CD4-positive, alpha-beta memory T cell (primary cell): Measurements from ENCODE around the gene PRR35. TPM values are rescaled to one million over a fixed set of nuclear protein-coding genes. Genes with fewer than 3 reads are reported as not detected.

ENCODE experiments used
- CTCF ChIA-PET: fragments of 350-600 bp; sonication (Branson Sonifier 250); formaldehyde crosslinking; loops from one replicate; lab custom pipeline; 2021; ENCODE audit warnings: inconsistent platforms; ENCODE audit not compliant: partially characterized antibody; lab: Charles Lee
- POLR2A ChIA-PET: fragments of 350-600 bp; sonication (Branson Sonifier 250); formaldehyde crosslinking; loops from one replicate; lab custom pipeline; 2021; ENCODE audit not compliant: partially characterized antibody; lab: Charles Lee
- DNase-seq, 5 donors: peaks; one replicate each; pipeline versions ENCODE4 v3.0.0 to v3.0.0-alpha.2; 2020 to 2022; ENCODE audit warnings: mixed read lengths in 1 of 5
- H3K27ac ChIP-seq: one replicate; pipeline ENCODE4 v1.7.0; 2013; ENCODE audit warnings: low read depth, low read length
- H3K27me3 ChIP-seq: 2 replicates; pipeline ENCODE4 v1.7.0; 2013; ENCODE audit warnings: mild to moderate bottlenecking, low read length, moderate library complexity; ENCODE audit not compliant: insufficient read depth
- H3K36me3 ChIP-seq: 2 replicates; pipeline ENCODE4 v1.7.0; 2013; ENCODE audit warnings: mild to moderate bottlenecking, low read length, moderate library complexity; ENCODE audit not compliant: insufficient read depth
- H3K4me1 ChIP-seq: 2 replicates; pipeline ENCODE4 v1.7.0; 2013; ENCODE audit warnings: mild to moderate bottlenecking, low read length, moderate library complexity; ENCODE audit not compliant: insufficient read depth
- H3K4me3 ChIP-seq, 2 donors: one replicate each; pipeline ENCODE4 v1.7.0; 2013; ENCODE audit warnings: low read length in 2 of 2, mild to moderate bottlenecking in 1 of 2
- H3K9me3 ChIP-seq, 2 donors: one replicate each; pipeline ENCODE4 v1.7.0; 2013; ENCODE audit warnings: low read length in 2 of 2, control low read depth in 1 of 2; ENCODE audit not compliant: control insufficient read depth in 1 of 2
- H3K27ac Mint-ChIP-seq, 7 donors: one replicate each; pipeline ENCODE4 v1.8.0; 2020 to 2021; ENCODE audit warnings: mixed read lengths in 7 of 7, mild to moderate bottlenecking in 6 of 7, inconsistent platforms in 3 of 7, moderate library complexity in 3 of 7
- H3K27me3 Mint-ChIP-seq, 2 donors: one replicate each; pipeline ENCODE4 v1.8.0; 2020 to 2021; ENCODE audit warnings: mixed read lengths in 2 of 2
- H3K36me3 Mint-ChIP-seq, 2 donors: one replicate each; pipeline ENCODE4 v1.8.0; 2020 to 2021; ENCODE audit warnings: mixed read lengths in 2 of 2, inconsistent platforms in 1 of 2, mild to moderate bottlenecking in 1 of 2
- H3K4me1 Mint-ChIP-seq, 4 donors: one replicate each; pipeline ENCODE4 v1.8.0; 2020 to 2021; ENCODE audit warnings: mixed read lengths in 4 of 4, mild to moderate bottlenecking in 1 of 4
- H3K4me3 Mint-ChIP-seq, 8 donors: one replicate each; pipeline ENCODE4 v1.8.0; 2020 to 2021; ENCODE audit warnings: mixed read lengths in 8 of 8, mild to moderate bottlenecking in 7 of 8, moderate library complexity in 6 of 8, inconsistent platforms in 3 of 8
- H3K9me3 Mint-ChIP-seq, 8 donors: one replicate each; pipeline ENCODE4 v1.8.0; 2020 to 2021; ENCODE audit warnings: mixed read lengths in 8 of 8, mild to moderate bottlenecking in 5 of 8, inconsistent platforms in 3 of 8, moderate library complexity in 1 of 8
- intact Hi-C: fragments of 100-400 bp; cut with micrococcal nuclease; formaldehyde crosslinking; loops from one replicate; pipeline ENCODE4 v1.15.1; 2023
- polyA plus RNA-seq, 2 donors: library from polyadenylated mRNA; unstranded; fragments of 300-500 nt; fragmentation: Illumina TruSeq; gene quantifications; one replicate each; pipeline ENCODE4 v1.2.3, GENCODE V29; 2021
- total RNA-seq, 2 experiments: library from RNA; stranded (reverse); gene quantifications; one replicate each; pipeline ENCODE4 v1.2.3, GENCODE V29; 2021

Gene PRR35
- total and polyA plus RNA-seq, 4 experiments from 2014 or later, result not detected

DNA sequence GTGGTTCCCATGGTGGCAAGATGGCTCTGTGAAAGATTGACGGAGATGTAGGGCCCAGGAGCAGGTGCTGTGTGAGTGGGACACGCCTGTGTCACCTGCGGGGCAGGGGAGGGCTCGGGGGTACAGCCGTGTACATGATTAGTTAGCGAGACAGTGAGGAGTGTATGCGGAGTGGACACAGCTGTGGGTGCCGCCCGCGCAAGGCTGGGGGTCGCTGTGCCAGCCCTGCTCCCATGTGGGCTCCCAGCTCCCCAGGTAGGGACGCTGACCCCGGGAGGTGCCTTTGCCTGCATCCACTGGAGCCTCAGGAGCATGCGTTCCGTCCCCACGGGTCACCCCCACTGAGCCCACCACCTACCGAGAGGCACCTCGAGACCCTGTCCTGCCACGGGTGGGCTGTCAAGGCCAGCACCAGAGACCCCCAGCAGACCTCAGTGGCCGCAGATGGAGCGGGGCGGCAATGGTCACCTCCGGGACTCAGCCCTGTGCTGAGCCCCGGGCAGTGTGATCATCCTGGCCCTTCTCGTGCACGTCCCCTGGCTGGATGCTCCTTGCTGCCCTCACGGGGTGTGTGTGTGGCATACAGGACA lies 25.2 kb upstream of the PRR35 start:
- peaks cover 0 to 4% of the 10 kb centered on the region in 2 donors for H3K36me3 Mint-ChIP-seq
- no peak for DNase-seq
- no peaks in the 10 kb centered on the region for H3K27me3 Mint-ChIP-seq
- H3K27ac Mint-ChIP-seq, result no peak overlapping the region
- CTCF ChIA-PET, result no interaction called here
- H3K4me1 ChIP-seq, result peaks cover 10% of the 10 kb centered on the region
- H3K4me3 ChIP-seq, result no peak overlapping the region
- H3K27ac ChIP-seq, result no peak overlapping the region
- no peak overlapping the region for H3K4me3 Mint-ChIP-seq
- H3K9me3 Mint-ChIP-seq, result no peaks in the 10 kb centered on the region
- peaks cover 3 to 11% (median 6%) of the 10 kb centered on the region in 4 donors for H3K4me1 Mint-ChIP-seq
- POLR2A ChIA-PET, result no interaction called here
- no peaks in the 10 kb centered on the region for H3K9me3 ChIP-seq
- intact Hi-C loops, result no loop called here
- peaks cover under 1% of the 10 kb centered on the region for H3K36me3 ChIP-seq
- no peaks in the 10 kb centered on the region for H3K27me3 ChIP-seq

DNA sequence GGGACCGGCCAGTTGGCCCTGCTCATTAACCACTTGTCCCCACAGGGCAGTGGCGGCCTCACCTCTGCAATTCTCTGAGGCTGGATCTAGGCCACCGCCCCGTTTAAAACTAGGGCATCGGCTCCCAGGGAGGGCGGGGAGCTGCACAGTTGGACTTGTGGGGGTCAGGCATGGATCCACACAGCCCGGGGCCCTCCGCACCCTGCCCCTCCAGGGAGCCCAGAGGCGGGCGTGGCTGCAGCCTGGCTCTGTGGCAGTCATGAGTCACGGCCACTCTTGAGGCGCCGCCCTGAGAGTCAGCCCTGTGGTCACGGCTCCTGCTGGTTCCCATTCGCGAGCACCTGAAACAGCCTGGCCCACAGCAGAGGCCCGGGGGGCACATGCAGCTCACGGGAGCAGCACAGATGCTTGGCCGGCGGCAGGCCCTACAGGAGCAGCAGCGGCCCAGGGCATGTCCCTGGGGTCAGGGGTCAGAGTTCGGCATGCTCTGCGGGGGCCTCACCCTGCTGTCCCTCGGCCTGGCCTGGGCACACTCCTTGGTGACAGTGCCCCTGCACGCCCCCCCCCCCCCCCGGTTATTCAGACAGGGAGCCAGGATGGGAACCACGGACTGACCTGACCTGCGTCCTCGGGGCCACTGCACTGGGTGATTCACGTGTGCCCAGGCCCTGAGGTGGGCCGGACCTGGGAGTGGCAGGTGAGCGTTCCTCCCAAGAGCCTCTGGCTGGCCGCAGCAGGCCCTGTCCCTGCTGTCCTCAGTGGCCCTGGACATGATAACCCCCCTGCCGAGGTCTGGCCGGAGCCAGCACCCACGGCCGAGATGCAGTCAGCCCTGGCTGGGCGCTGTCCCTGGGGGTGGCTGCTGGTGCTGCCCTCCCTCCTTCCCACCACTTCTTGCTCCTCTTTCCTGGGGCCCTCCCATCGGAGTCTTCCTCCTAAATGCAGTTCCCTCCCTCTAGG lies 24.5 kb upstream of the PRR35 start:
- H3K36me3 Mint-ChIP-seq, result peaks cover 0 to 4% of the 10 kb centered on the region in 2 donors
- ChIA-PET POLR2A (no interaction called here), CTCF (no interaction called here)
- no peaks in the 10 kb centered on the region for H3K36me3 ChIP-seq
- H3K27ac Mint-ChIP-seq, result no peak overlapping the region
- no peaks in the 10 kb centered on the region for H3K9me3 Mint-ChIP-seq
- H3K4me1 ChIP-seq, result peaks cover 3% of the 10 kb centered on the region
- H3K4me1 Mint-ChIP-seq, result peaks cover 0 to 4% (median under 1%) of the 10 kb centered on the region in 4 donors
- DNase-seq, result no peak
- H3K27me3 Mint-ChIP-seq, result no peaks in the 10 kb centered on the region
- H3K27me3 ChIP-seq, result no peaks in the 10 kb centered on the region
- no peak overlapping the region for H3K4me3 ChIP-seq
- intact Hi-C loops, result no loop called here
- H3K27ac ChIP-seq, result no peak overlapping the region
- H3K4me3 Mint-ChIP-seq, result no peak overlapping the region
- no peaks in the 10 kb centered on the region for H3K9me3 ChIP-seq

- ChIA-PET POLR2A (interaction anchor here (0.5 kb wide), 1 partner anchor 34 kb away, joined by 3 read pairs; no protein-coding TSS in a partner anchor), CTCF (no interaction called here)
- no peak overlapping the region for H3K27ac ChIP-seq
- H3K4me3 Mint-ChIP-seq, result no peak overlapping the region
- H3K9me3 ChIP-seq, result no peaks in the 10 kb centered on the region
- no peaks in the 10 kb centered on the region for H3K9me3 Mint-ChIP-seq
- intact Hi-C loops, result no loop called here
- DNase-seq, result no peak
- no peaks in the 10 kb centered on the region for H3K27me3 ChIP-seq
- peaks cover 0 to 4% of the 10 kb centered on the region in 2 donors for H3K36me3 Mint-ChIP-seq
- peak overlapping the region in 1 of 7 donors; percentile 53 for H3K27ac Mint-ChIP-seq
- peaks cover 0 to 4% (median under 1%) of the 10 kb centered on the region in 4 donors for H3K4me1 Mint-ChIP-seq
- no peaks in the 10 kb centered on the region for H3K36me3 ChIP-seq
- no peaks in the 10 kb centered on the region for H3K27me3 Mint-ChIP-seq
- H3K4me3 ChIP-seq, result no peak overlapping the region
- no peaks in the 10 kb centered on the region for H3K4me1 ChIP-seq
These were observed 23.4 kb upstream of the PRR35 start for GRCh38 chr16:536746-537145.

DNA sequence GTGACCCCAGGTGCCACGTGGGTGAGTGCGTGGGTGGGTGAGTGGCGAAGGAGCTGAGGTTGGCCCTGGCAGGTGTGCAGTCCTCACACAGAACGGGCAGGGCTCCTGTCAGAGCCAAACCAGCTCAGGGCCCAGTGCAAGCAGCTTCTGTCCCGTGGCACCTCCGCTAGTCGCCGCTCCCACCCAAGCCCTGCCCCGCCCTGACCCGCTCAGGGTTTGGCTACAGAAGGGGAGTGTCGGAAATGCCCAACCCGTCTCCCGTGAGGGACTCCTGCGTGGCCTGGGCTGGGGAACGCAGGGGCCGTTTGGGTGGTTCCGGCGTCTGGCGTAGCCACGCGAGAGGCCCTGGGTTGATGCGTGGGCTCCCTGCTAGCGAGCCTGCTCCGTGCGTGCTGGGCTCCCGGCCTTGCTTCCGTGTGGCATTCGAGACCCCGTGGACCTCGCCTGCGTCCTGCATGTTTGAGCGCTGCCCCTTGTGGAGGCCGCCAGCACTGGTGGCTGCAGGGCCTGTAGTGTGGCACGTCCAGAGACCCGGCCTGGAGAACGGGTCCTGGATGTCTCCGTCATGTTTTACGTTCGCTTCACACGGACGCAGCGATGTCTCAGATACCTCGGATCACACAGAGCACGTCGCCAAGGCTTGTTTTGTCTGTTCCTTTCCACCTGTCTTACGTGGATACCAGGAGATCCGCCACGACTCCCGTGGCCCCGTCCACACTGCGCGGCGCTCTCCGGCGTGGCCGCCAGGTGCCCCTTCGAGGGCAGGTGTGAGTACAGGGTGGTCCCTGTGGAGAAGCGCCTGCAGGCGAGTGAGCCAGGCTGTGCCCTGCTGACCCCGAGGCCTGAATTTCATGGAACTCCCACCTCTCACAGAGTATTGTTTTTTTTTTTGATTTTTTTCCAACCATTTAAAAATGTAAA lies 22.5 kb upstream of the PRR35 start:
- DNase-seq, result no peak
- ChIA-PET POLR2A (no interaction called here), CTCF (no interaction called here)
- no peak overlapping the region for H3K4me3 Mint-ChIP-seq
- H3K4me1 Mint-ChIP-seq, result peaks cover 0 to 4% (median under 1%) of the 10 kb centered on the region in 4 donors
- intact Hi-C loops, result no loop called here
- Histone ChIP-seq H3K9me3 (no peaks in the 10 kb centered on the region), H3K4me3 (no peak overlapping the region), H3K4me1 (no peaks in the 10 kb centered on the region), H3K27me3 (no peaks in the 10 kb centered on the region), H3K27ac (no peak overlapping the region), H3K36me3 (no peaks in the 10 kb centered on the region)
- no peaks in the 10 kb centered on the region for H3K9me3 Mint-ChIP-seq
- H3K27ac Mint-ChIP-seq, result no peak overlapping the region
- H3K27me3 Mint-ChIP-seq, result no peaks in the 10 kb centered on the region
- peaks cover 0 to 7% of the 10 kb centered on the region in 2 donors for H3K36me3 Mint-ChIP-seq

DNA sequence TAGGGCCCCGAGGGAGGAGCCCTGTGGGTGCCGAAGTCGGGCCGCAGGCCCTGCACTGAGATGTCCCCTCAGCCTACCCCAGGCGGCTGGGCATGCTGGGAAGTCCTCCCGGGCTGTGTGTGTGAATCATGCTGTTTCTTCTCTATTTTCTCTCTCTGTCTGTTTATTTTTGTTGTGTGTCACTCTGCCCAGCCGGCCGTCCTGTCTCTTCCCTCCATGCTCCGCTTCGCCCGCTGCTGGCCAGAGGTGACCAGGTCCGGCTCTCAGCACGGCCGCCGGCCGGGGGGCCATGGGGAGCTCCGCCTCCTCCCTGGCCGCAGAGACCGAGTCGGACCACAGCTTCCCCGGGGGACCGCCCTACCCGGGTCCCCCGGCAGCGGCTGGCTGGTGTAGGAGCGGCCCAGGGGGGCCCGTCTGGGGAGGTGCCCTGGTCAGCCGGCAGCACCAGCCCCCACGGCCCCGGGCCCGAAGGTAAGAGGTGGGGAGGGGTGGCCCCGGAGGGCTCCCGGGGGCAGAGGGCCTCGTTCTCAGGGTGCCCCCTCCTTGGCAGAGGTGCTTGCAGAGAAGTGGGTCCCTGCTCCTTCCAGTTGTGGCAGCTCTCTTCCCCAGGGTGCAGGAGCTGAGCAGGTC lies 20.2 kb upstream of the PRR35 start:
- intact Hi-C loops, result no loop called here
- no peaks in the 10 kb centered on the region for H3K9me3 ChIP-seq
- ChIA-PET CTCF (no interaction called here), POLR2A (no interaction called here)
- no peak overlapping the region for H3K4me3 ChIP-seq
- no peak overlapping the region for H3K27ac Mint-ChIP-seq
- peaks cover 0 to 7% of the 10 kb centered on the region in 2 donors for H3K36me3 Mint-ChIP-seq
- H3K27ac ChIP-seq, result no peak overlapping the region
- H3K27me3 Mint-ChIP-seq, result no peaks in the 10 kb centered on the region
- H3K4me1 ChIP-seq, result no peaks in the 10 kb centered on the region
- H3K4me1 Mint-ChIP-seq, result peaks cover 0 to 4% (median 1%) of the 10 kb centered on the region in 4 donors
- no peak overlapping the region for H3K4me3 Mint-ChIP-seq
- no peaks in the 10 kb centered on the region for H3K27me3 ChIP-seq
- H3K9me3 Mint-ChIP-seq, result no peaks in the 10 kb centered on the region
- H3K36me3 ChIP-seq, result no peaks in the 10 kb centered on the region
- DNase-seq, result no peak

- Mint-ChIP-seq H3K4me3 (no peak overlapping the region), H3K27ac (no peak overlapping the region), H3K9me3 (no peaks in the 10 kb centered on the region), H3K27me3 (no peaks in the 10 kb centered on the region), H3K36me3 (peaks cover 0 to 9% of the 10 kb centered on the region in 2 donors), H3K4me1 (peaks cover 0 to 4% (median 1%) of the 10 kb centered on the region in 4 donors)
- Histone ChIP-seq H3K27me3 (no peaks in the 10 kb centered on the region), H3K36me3 (no peaks in the 10 kb centered on the region), H3K4me3 (no peak overlapping the region), H3K9me3 (no peaks in the 10 kb centered on the region), H3K27ac (no peak overlapping the region), H3K4me1 (no peaks in the 10 kb centered on the region)
- no peak for DNase-seq
- CTCF ChIA-PET, result no interaction called here
- intact Hi-C loops, result no loop called here
- POLR2A ChIA-PET, result no interaction called here
These were observed 19.4 kb upstream of the PRR35 start for GRCh38 chr16:540645-541340.
